Kidney (tissue), 14 donors: Measurements from ENCODE around the gene SAT1. TPM values are rescaled to one million over a fixed set of nuclear protein-coding genes. Genes with fewer than 3 reads are reported as not detected.

ENCODE experiments used
- DNase-seq, 5 donors: peaks; one replicate each; pipeline ENCODE4 v3.0.0-alpha.2; 2013 to 2020
- FAIRE-seq: peaks from 2 replicates; lab custom pipeline; 2012; peaks lifted over from hg19 to GRCh38; lab: Jason Lieb, UNC
- H3K27ac ChIP-seq, 2 donors: one replicate each; pipeline ENCODE4 v1.7.0; 2013; ENCODE audit warnings: low read depth in 2 of 2, low read length in 2 of 2, inconsistent platforms in 1 of 2
- H3K27me3 ChIP-seq: one replicate; pipeline ENCODE4 v1.7.1; 2013; ENCODE audit warnings: low read length, inconsistent platforms; ENCODE audit not compliant: control insufficient read depth, insufficient read depth
- H3K36me3 ChIP-seq, 3 donors: one replicate each; pipeline versions ENCODE4 v1.7.0 to v1.7.1; 2013; ENCODE audit warnings: low read length in 3 of 3, control low read depth in 1 of 3, inconsistent platforms in 1 of 3; ENCODE audit not compliant: insufficient read depth in 3 of 3, control insufficient read depth in 2 of 3
- H3K4me1 ChIP-seq, 3 donors: one replicate each; pipeline versions ENCODE4 v1.7.0 to v1.7.1; 2013; ENCODE audit warnings: low read length in 3 of 3, inconsistent platforms in 1 of 3, low read depth in 1 of 3; ENCODE audit not compliant: control insufficient read depth in 2 of 3, insufficient read depth in 2 of 3
- H3K4me3 ChIP-seq, 3 donors: one replicate each; pipeline versions ENCODE4 v1.7.0 to v1.8.1; 2013; ENCODE audit warnings: low read length in 3 of 3, control low read depth in 1 of 3, inconsistent platforms in 1 of 3
- H3K9ac ChIP-seq, 3 donors: one replicate each; pipeline versions ENCODE4 v1.7.0 to v1.7.1; 2013; ENCODE audit warnings: low read length in 3 of 3, control low read depth in 1 of 3, inconsistent platforms in 1 of 3
- H3K9me3 ChIP-seq, 3 donors: one replicate each; pipeline versions ENCODE4 v1.7.0 to v1.7.1; 2013; ENCODE audit warnings: low read length in 3 of 3, control low read depth in 1 of 3, inconsistent platforms in 1 of 3; ENCODE audit not compliant: control insufficient read depth in 2 of 3, insufficient read depth in 1 of 3
- intact Hi-C: fragments of 100-400 bp; cut with DNase I; formaldehyde crosslinking; loops from one replicate; pipeline ENCODE4 v1.11.1; 2022
- polyA plus RNA-seq: library from polyadenylated mRNA; stranded (reverse); fragments of 350-450 nt; fragmentation: Illumina TruSeq; extraction: RNeasy Lipid Tissue Mini Kit (QIAGEN cat#74804); gene quantifications from one replicate; pipeline ENCODE4 v1.2.3, GENCODE V29; 2014; ENCODE audit warnings: low read depth, low replicate concordance; ENCODE audit not compliant: insufficient read depth
- total RNA-seq: library from RNA; stranded (reverse); fragmentation: NEBNext Ultra II Directional; extraction: Animal tissue kit (Norgen Biotek cat#: 25700); gene quantifications from one replicate; pipeline ENCODE4 v1.2.1, GENCODE V29; 2021
- TF ChIP-seq, protein P1 (sequence below): IDR thresholded peaks from 3 replicates; pipeline ENCODE4 v1.5.1; 2012; ENCODE audit warnings: mild to moderate bottlenecking, moderate library complexity, borderline replicate concordance; ENCODE audit not compliant: insufficient read depth; ENCODE audit errors: extremely low read depth
- donor health status: control.
- donor health status: control.
- donor health status: control.
- donor health status: control.
- donor health status: control.
- donor health status: DM: yes; HTN: yes; CAD: no.
- donor health status: Normal renal cell carcinoma (clear cell type).

Gene SAT1
- total and polyA plus RNA-seq, 2 donors from 2014 or later: 417 to 574 TPM

- Histone ChIP-seq H3K4me1 (no peaks in the 10 kb centered on the region), H3K36me3 (no peaks in the 10 kb centered on the region), H3K4me3 (no peak overlapping the region), H3K27ac (no peak overlapping the region), H3K27me3 (no peaks in the 10 kb centered on the region), H3K9me3 (no peaks in the 10 kb centered on the region), H3K9ac (no peak overlapping the region)
- TF ChIP-seq, protein P1, sequence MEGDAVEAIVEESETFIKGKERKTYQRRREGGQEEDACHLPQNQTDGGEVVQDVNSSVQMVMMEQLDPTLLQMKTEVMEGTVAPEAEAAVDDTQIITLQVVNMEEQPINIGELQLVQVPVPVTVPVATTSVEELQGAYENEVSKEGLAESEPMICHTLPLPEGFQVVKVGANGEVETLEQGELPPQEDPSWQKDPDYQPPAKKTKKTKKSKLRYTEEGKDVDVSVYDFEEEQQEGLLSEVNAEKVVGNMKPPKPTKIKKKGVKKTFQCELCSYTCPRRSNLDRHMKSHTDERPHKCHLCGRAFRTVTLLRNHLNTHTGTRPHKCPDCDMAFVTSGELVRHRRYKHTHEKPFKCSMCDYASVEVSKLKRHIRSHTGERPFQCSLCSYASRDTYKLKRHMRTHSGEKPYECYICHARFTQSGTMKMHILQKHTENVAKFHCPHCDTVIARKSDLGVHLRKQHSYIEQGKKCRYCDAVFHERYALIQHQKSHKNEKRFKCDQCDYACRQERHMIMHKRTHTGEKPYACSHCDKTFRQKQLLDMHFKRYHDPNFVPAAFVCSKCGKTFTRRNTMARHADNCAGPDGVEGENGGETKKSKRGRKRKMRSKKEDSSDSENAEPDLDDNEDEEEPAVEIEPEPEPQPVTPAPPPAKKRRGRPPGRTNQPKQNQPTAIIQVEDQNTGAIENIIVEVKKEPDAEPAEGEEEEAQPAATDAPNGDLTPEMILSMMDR: no peak
- intact Hi-C loops: no loop called here
- FAIRE-seq: no peak
- no peak for DNase-seq
Measured at GRCh38 chrX:23813808-23814207, 30.8 kb downstream of the SAT1 start.

- DNase-seq: no peak
- TF ChIP-seq, protein P1: no peak
- intact Hi-C loops: no loop called here
Measured at GRCh38 chrX:23815376-23815775, 32.4 kb downstream of the SAT1 start.

DNA sequence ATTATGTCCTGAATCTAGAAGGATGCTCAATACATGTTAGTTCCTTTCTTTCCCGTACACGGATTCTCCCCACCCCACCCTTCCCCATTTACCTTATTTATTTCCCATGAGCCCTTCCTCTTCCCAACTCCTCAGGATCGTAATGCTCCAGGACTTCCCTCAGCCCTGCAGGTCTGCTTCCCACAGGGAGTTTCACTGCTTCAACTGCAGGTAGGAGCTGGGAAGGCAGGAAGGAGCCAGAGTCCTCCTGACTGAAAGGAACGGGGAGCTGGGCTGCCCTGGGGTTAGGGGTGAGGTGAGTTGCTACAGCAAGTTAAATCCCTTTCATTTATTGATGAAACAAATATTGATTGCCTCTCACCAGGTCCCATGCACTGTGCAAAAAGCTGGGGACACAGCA, 33.2 kb downstream of the SAT1 start:
- no peak overlapping the region for H3K27ac ChIP-seq
- no peaks in the 10 kb centered on the region for H3K36me3 ChIP-seq
- H3K9me3 ChIP-seq: no peaks in the 10 kb centered on the region
- no peak overlapping the region for H3K9ac ChIP-seq
- H3K4me3 ChIP-seq: no peak overlapping the region
- intact Hi-C loops: no loop called here
- H3K27me3 ChIP-seq: no peaks in the 10 kb centered on the region
- no peak for DNase-seq
- H3K4me1 ChIP-seq: no peaks in the 10 kb centered on the region
- no peak for FAIRE-seq
- TF ChIP-seq, protein P1: no peak

More at GRCh38 chrX:23815376-23815775, 32.4 kb downstream of the SAT1 start:
- no peak for FAIRE-seq
- Histone ChIP-seq H3K36me3 (no peaks in the 10 kb centered on the region), H3K9ac (no peak overlapping the region), H3K27ac (no peak overlapping the region), H3K9me3 (no peaks in the 10 kb centered on the region), H3K4me3 (no peak overlapping the region), H3K4me1 (no peaks in the 10 kb centered on the region), H3K27me3 (no peaks in the 10 kb centered on the region)

- H3K9me3 ChIP-seq: no peaks in the 10 kb centered on the region
- no peaks in the 10 kb centered on the region for H3K27me3 ChIP-seq
- FAIRE-seq: no peak
- intact Hi-C loops: no loop called here
- no peak overlapping the region for H3K27ac ChIP-seq
- no peaks in the 10 kb centered on the region for H3K36me3 ChIP-seq
- DNase-seq: no peak
- H3K9ac ChIP-seq: no peak overlapping the region
- TF ChIP-seq, protein P1: no peak
- no peak overlapping the region for H3K4me3 ChIP-seq
- no peaks in the 10 kb centered on the region for H3K4me1 ChIP-seq
Measured at GRCh38 chrX:23817979-23818336, 35.0 kb downstream of the SAT1 start.
